T-cell (primary cell): ENCODE measurements around the gene TGFBI. TPM values are rescaled to one million over a fixed set of nuclear protein-coding genes. Genes with fewer than 3 reads are reported as not detected.
A peak's percentile ranks its signal among the peaks of the same experiment; 100 is the strongest.

Experiments
- ATAC-seq, 4 experiments: fragments of 200-7000 bp in 3 of 4; fragments of 150-1000 bp in 1 of 4; cut with Tn5 transposase; replicated peaks in 1 of 4; 1 replicate in 3 of 4; 2 replicates in 1 of 4; pipeline ENCODE4 v1.10.0; 2021; ENCODE audit warnings: moderate library complexity in 3 of 4, mild to moderate bottlenecking in 2 of 4, moderate number of reproducible peaks in 1 of 4
- CTCF ChIA-PET, 2 donors: fragments of 300-600 bp; sonication (Branson Sonifier 250); formaldehyde crosslinking; loops; one replicate each; lab custom pipeline; 2022; ENCODE audit warnings: antibody characterized with exemption in 2 of 2; lab: Charles Lee
- POLR2A ChIA-PET, 2 donors: fragments of 300-600 bp; sonication (Branson Sonifier 250); formaldehyde crosslinking; loops; one replicate each; lab custom pipeline; 2022; ENCODE audit warnings: antibody characterized with exemption in 2 of 2; lab: Charles Lee
- DNase-seq, 35 experiments: peaks; one replicate each; pipeline versions ENCODE4 v3.0.0 to v3.0.0-alpha.2; 2013 to 2023
- H3K27ac ChIP-seq: one replicate; pipeline ENCODE4 v1.5.1; 2013; ENCODE audit warnings: low read length
- H3K27me3 ChIP-seq, 2 experiments: replicated peaks in 1 of 2; 1 replicate in 1 of 2; 2 replicates in 1 of 2; pipeline versions ENCODE4 v1.6.1 to v1.7.0; 2013; ENCODE audit warnings: low read length in 1 of 2, mixed read lengths in 1 of 2; ENCODE audit not compliant: control insufficient read depth in 2 of 2, insufficient read depth in 2 of 2; ENCODE audit errors: extremely low read depth in 1 of 2
- H3K36me3 ChIP-seq, 2 donors: 1 replicate in 1 of 2; 2 replicates in 1 of 2; pipeline versions ENCODE4 v1.6.1 to v1.7.0; 2013; ENCODE audit warnings: low read length in 1 of 2; ENCODE audit not compliant: control insufficient read depth in 2 of 2, insufficient read depth in 1 of 2; ENCODE audit errors: extremely low read depth in 1 of 2
- H3K4me1 ChIP-seq, 2 experiments: 1 replicate in 1 of 2; 2 replicates in 1 of 2; pipeline versions ENCODE4 v1.6.1 to v1.7.0; 2013; ENCODE audit warnings: low read length in 2 of 2, mixed read lengths in 1 of 2; ENCODE audit not compliant: insufficient read depth in 2 of 2, control insufficient read depth in 1 of 2; ENCODE audit errors: extremely low read depth in 1 of 2
- H3K4me3 ChIP-seq, 2 donors: 1 replicate in 1 of 2; 2 replicates in 1 of 2; pipeline versions ENCODE4 v1.5.1 to v1.7.0; 2013; ENCODE audit warnings: mild to moderate bottlenecking in 2 of 2, low read length in 1 of 2, moderate library complexity in 1 of 2; ENCODE audit not compliant: control insufficient read depth in 1 of 2; ENCODE audit errors: extremely low read depth in 1 of 2
- H3K9me3 ChIP-seq: 2 replicates; pipeline ENCODE4 v1.7.0; 2013
- H3K27ac Mint-ChIP-seq, 2 donors: one replicate each; pipeline ENCODE4 v1.8.0; 2020 to 2021; ENCODE audit warnings: mild to moderate bottlenecking in 2 of 2, mixed read lengths in 2 of 2
- H3K27me3 Mint-ChIP-seq, 2 donors: one replicate each; pipeline ENCODE4 v1.8.0; 2021 to 2022; ENCODE audit warnings: mixed read lengths in 2 of 2
- H3K36me3 Mint-ChIP-seq: one replicate; pipeline ENCODE4 v1.8.0; 2021; ENCODE audit warnings: mixed read lengths
- H3K4me1 Mint-ChIP-seq, 3 donors: one replicate each; pipeline ENCODE4 v1.8.0; 2020 to 2022; ENCODE audit warnings: mixed read lengths in 3 of 3, mild to moderate bottlenecking in 1 of 3
- H3K4me3 Mint-ChIP-seq, 3 donors: one replicate each; pipeline ENCODE4 v1.8.0; 2020 to 2022; ENCODE audit warnings: mild to moderate bottlenecking in 3 of 3, mixed read lengths in 3 of 3, moderate library complexity in 3 of 3
- H3K9me3 Mint-ChIP-seq, 3 donors: one replicate each; pipeline ENCODE4 v1.8.0; 2020 to 2022; ENCODE audit warnings: mixed read lengths in 3 of 3
- WGBS: methylation state at CpG from one replicate; pipeline ENCODE4 v1.1.5; 2013; ENCODE audit warnings: missing lambda C conversion rate; ENCODE audit not compliant: insufficient coverage; 5-methylcytosine and 5-hydroxymethylcytosine counted together
- total RNA-seq, 35 experiments: library from RNA in 6 of 35; stranded (reverse) in 6 of 35; fragments of 120-200 nt in 1 of 35; gene quantifications; one replicate each; pipeline versions ENCODE4 v1.2.1 to v1.2.4 and lab custom pipeline; 2013 to 2026

Gene TGFBI
- total RNA-seq, 5 donors from 2014 or later (not counting 1 experiment from before 2014, with no cell fraction given): 1.9 to 5.1 (median 2.9) TPM

DNA sequence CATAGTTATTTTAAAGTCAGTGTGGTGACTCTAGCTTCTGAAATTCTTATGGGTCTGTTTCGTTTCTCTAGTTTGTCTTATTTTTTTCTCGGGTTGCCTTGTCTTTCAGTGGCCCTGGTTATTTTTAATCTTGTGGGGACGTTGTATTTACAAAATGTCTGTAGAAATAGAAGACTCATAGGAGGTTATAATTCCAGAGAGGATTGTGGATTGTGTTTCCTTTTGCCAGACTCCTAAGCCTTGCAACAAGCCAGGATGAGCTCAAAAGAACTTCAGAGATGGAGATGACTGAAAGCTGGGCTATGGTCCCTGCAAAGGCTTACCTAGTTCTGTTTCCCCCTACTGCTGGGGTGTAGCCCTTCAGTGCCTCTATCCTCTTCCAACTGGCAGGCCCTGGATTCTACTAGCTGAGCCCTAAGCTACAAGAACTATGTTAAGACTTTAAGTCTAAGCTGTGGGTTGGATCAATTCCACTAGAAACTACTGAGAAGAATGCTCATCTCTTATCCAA, 41.8 kb upstream of the TGFBI start:
- Histone ChIP-seq H3K27me3 (peaks cover 0 to 11% of the 10 kb centered on the region in 2 experiments), H3K27ac (no peak overlapping the region), H3K4me1 (no peaks in the 10 kb centered on the region), H3K9me3 (no peaks in the 10 kb centered on the region), H3K4me3 (no peak overlapping the region), H3K36me3 (no peaks in the 10 kb centered on the region)
- no peak overlapping the region for H3K27ac Mint-ChIP-seq
- ChIA-PET POLR2A (interaction anchor here in 1 of 2 donors (0.6 kb wide), 1 partner anchor 40 kb away, joined by 3 read pairs; no protein-coding TSS in a partner anchor), CTCF (interaction anchor here in 1 of 2 donors (0.6 kb wide), 1 partner anchor 86 kb away, joined by 5 read pairs; no protein-coding TSS in a partner anchor)
- no peaks in the 10 kb centered on the region for H3K9me3 Mint-ChIP-seq
- whole genome bisulfite sequencing: 62% methylated on average over 2 of the region's 3 CpGs
- H3K27me3 Mint-ChIP-seq: peaks cover 15 to 32% of the 10 kb centered on the region in 2 donors
- H3K4me1 Mint-ChIP-seq: no peaks in the 10 kb centered on the region
- no peak overlapping the region for H3K4me3 Mint-ChIP-seq
- DNase-seq (no peak), ATAC-seq (no peak)
- H3K36me3 Mint-ChIP-seq: no peaks in the 10 kb centered on the region

GRCh38 chr5:135988546-135988945, 40.2 kb upstream of the TGFBI start:
- DNase-seq: no peak
- Mint-ChIP-seq H3K27ac (no peak overlapping the region), H3K27me3 (peaks cover 15 to 32% of the 10 kb centered on the region in 2 donors), H3K36me3 (no peaks in the 10 kb centered on the region), H3K9me3 (no peaks in the 10 kb centered on the region), H3K4me1 (no peaks in the 10 kb centered on the region), H3K4me3 (no peak overlapping the region)
- H3K4me1 ChIP-seq: no peaks in the 10 kb centered on the region
- no peaks in the 10 kb centered on the region for H3K9me3 ChIP-seq
- ChIA-PET POLR2A (no interaction called here), CTCF (no interaction called here)
- H3K27ac ChIP-seq: no peak overlapping the region
- WGBS: no CpG with 5 or more reads among the region's 3 CpGs
- no peak for ATAC-seq
- no peak overlapping the region for H3K4me3 ChIP-seq
- H3K27me3 ChIP-seq: peaks cover 0 to 11% of the 10 kb centered on the region in 2 experiments
- H3K36me3 ChIP-seq: no peaks in the 10 kb centered on the region

DNA sequence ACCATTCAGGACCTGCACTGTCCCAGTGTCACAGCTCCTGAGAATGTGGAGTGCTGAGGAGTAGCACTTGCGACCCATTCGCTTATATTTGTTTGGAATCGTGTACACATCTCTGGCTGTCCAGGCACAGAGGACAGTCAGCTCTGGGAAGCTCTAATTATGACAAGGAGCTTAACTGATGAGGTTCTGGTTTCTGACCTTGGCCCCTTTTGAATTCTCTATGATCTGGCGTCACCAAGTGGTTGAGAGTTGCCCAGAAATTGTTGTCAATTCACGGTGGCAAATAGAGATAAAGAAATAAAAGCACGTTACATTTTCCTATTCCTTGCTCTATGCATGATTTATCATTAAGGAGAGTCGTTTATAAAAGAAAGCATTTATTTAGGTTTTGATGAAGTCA, 39.1 kb upstream of the TGFBI start:
- Histone ChIP-seq H3K27me3 (peaks cover 0 to 11% of the 10 kb centered on the region in 2 experiments), H3K36me3 (no peaks in the 10 kb centered on the region), H3K4me1 (no peaks in the 10 kb centered on the region), H3K9me3 (no peaks in the 10 kb centered on the region), H3K4me3 (no peak overlapping the region), H3K27ac (no peak overlapping the region)
- no peak for ATAC-seq
- CTCF ChIA-PET: no interaction called here
- DNase-seq: no peak
- no peaks in the 10 kb centered on the region for H3K4me1 Mint-ChIP-seq
- no peaks in the 10 kb centered on the region for H3K36me3 Mint-ChIP-seq
- POLR2A ChIA-PET: no interaction called here
- 96% methylated on average over 3 of the region's 7 CpGs for WGBS
- no peaks in the 10 kb centered on the region for H3K9me3 Mint-ChIP-seq
- peaks cover 16 to 33% of the 10 kb centered on the region in 2 donors for H3K27me3 Mint-ChIP-seq
- no peak overlapping the region for H3K4me3 Mint-ChIP-seq
- no peak overlapping the region for H3K27ac Mint-ChIP-seq

DNA sequence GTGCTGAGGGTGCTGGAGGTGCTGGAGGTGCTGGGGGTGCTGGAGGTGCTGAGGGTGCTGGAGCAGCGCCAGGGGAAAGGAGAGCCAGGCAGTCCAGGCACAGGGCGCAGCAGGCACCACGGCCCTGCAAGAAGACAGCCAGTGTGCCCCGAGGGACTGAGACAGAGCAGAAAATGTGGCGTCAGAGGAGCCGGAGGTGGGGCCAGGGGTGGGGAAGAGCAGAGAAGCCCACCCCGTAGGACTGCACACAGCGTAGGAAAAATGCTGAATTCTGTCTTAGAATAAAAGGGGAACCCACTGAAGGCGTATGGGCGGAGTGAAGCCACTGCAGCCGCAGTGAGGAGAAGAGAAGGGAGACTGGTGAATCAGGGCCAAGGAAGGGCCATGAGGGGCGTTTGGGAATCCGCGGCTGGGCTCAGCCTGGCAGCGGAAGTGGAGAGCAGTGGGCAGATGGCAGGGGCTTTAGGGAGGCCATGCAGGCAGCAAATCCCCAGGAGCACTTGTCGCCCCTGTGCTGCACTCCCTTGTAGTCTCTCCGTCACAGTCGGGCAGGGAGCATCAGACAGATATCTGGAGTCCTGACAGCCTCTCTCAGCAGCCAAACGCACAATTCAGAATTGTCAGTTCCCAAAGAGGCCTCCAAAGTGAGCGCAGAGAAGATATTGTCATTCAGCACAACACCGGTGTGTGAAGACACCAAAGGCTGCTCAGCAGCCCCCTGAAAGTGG, 38.1 kb upstream of the TGFBI start:
- DNase-seq (no peak), ATAC-seq (peak in 1 of 4 experiments; percentile 29)
- ChIA-PET CTCF (no interaction called here), POLR2A (no interaction called here)
- Histone ChIP-seq H3K9me3 (no peaks in the 10 kb centered on the region), H3K27me3 (peaks cover 0 to 11% of the 10 kb centered on the region in 2 experiments), H3K4me3 (no peak overlapping the region), H3K4me1 (no peaks in the 10 kb centered on the region), H3K36me3 (no peaks in the 10 kb centered on the region), H3K27ac (no peak overlapping the region)
- WGBS: 65% methylated on average over 21 of the region's 21 CpGs
- H3K27ac Mint-ChIP-seq: no peak overlapping the region
- H3K27me3 Mint-ChIP-seq: peaks cover 21 to 36% of the 10 kb centered on the region in 2 donors
- no peaks in the 10 kb centered on the region for H3K4me1 Mint-ChIP-seq
- H3K36me3 Mint-ChIP-seq: no peaks in the 10 kb centered on the region
- H3K4me3 Mint-ChIP-seq: no peak overlapping the region
- no peaks in the 10 kb centered on the region for H3K9me3 Mint-ChIP-seq

- DNase-seq: no peak
- no peaks in the 10 kb centered on the region for H3K36me3 ChIP-seq
- H3K4me1 Mint-ChIP-seq: no peaks in the 10 kb centered on the region
- H3K27ac ChIP-seq: no peak overlapping the region
- no peaks in the 10 kb centered on the region for H3K4me1 ChIP-seq
- H3K4me3 ChIP-seq: no peak overlapping the region
- POLR2A ChIA-PET: no interaction called here
- H3K9me3 ChIP-seq: no peaks in the 10 kb centered on the region
- CTCF ChIA-PET: no interaction called here
- H3K27me3 Mint-ChIP-seq: peaks cover 21 to 32% of the 10 kb centered on the region in 2 donors
- no peak overlapping the region for H3K4me3 Mint-ChIP-seq
- H3K27me3 ChIP-seq: peaks cover 0 to 13% of the 10 kb centered on the region in 2 experiments
- no peak for ATAC-seq
- H3K36me3 Mint-ChIP-seq: no peaks in the 10 kb centered on the region
- no peaks in the 10 kb centered on the region for H3K9me3 Mint-ChIP-seq
- H3K27ac Mint-ChIP-seq: no peak overlapping the region
- WGBS: 89% methylated on average over 1 of the region's 6 CpGs
Observed at GRCh38 chr5:135991429-135991828, 37.4 kb upstream of the TGFBI start.

- Histone ChIP-seq H3K4me1 (no peaks in the 10 kb centered on the region), H3K27ac (no peak overlapping the region), H3K4me3 (no peak overlapping the region), H3K9me3 (no peaks in the 10 kb centered on the region), H3K27me3 (peaks cover 0 to 20% of the 10 kb centered on the region in 2 experiments), H3K36me3 (no peaks in the 10 kb centered on the region)
- Mint-ChIP-seq H3K4me1 (no peaks in the 10 kb centered on the region), H3K9me3 (no peaks in the 10 kb centered on the region), H3K36me3 (no peaks in the 10 kb centered on the region), H3K27ac (no peak overlapping the region), H3K27me3 (peaks cover 24 to 28% of the 10 kb centered on the region in 2 donors), H3K4me3 (no peak overlapping the region)
- ATAC-seq (no peak), DNase-seq (no peak)
- WGBS: 92% methylated on average over 4 of the region's 6 CpGs
- ChIA-PET POLR2A (no interaction called here), CTCF (no interaction called here)
Observed at GRCh38 chr5:135993335-135993879, 35.4 kb upstream of the TGFBI start.
